OCI-LY7 (cell line): ENCODE results near the gene C19orf67. TPM values are rescaled to one million over a fixed set of nuclear protein-coding genes. Genes with fewer than 3 reads are reported as not detected.
A peak's percentile ranks its signal among the peaks of the same experiment; 100 is the strongest.

Experiments used
- BruUV-seq: library from RNA; stranded (reverse); fragments of 400-500 nt; replicated peaks from 2 replicates; lab custom pipeline; 2021; lab: Mats Ljungman, UMichigan
- CTCF ChIA-PET: fragments of 300-600 bp; sonication (Branson Sonifier 250); formaldehyde crosslinking; loops from one replicate; lab custom pipeline; 2022; ENCODE audit warnings: antibody characterized with exemption; ENCODE audit not compliant: unreplicated experiment; lab: Charles Lee
- POLR2A ChIA-PET: fragments of 300-600 bp; sonication (Branson Sonifier 250); formaldehyde crosslinking; loops from one replicate; lab custom pipeline; 2022; ENCODE audit warnings: antibody characterized with exemption; lab: Charles Lee
- DNase-seq: peaks from one replicate; pipeline ENCODE4 v3.0.0-alpha.2; 2015; ENCODE audit warnings: low spot score
- H2AFZ ChIP-seq: fragments of 200-600 bp; sonication (generic), shearing (Covaris generic); 2 replicates; pipeline ENCODE4 v1.6.1; 2014; ENCODE audit warnings: mild to moderate bottlenecking, antibody characterized with exemption, low read length, moderate library complexity
- H3K27ac ChIP-seq: fragments of 200-600 bp; sonication (generic); 2 replicates; pipeline ENCODE4 v1.5.1; 2014; ENCODE audit warnings: mixed run types, low read depth, mild to moderate bottlenecking, moderate library complexity, low read length, inconsistent platforms; ENCODE audit not compliant: poor library complexity, severe bottlenecking
- H3K36me3 ChIP-seq: fragments of 200-600 bp; sonication (generic); 2 replicates; pipeline ENCODE4 v1.6.1; 2014; ENCODE audit warnings: mild to moderate bottlenecking, antibody characterized with exemption, low read length, moderate library complexity, mixed read lengths; ENCODE audit not compliant: insufficient read depth
- H3K4me1 ChIP-seq: fragments of 200-600 bp; sonication (generic); 2 replicates; pipeline ENCODE4 v1.5.1; 2014; ENCODE audit warnings: mild to moderate bottlenecking, low read length; ENCODE audit not compliant: insufficient read depth, poor library complexity, severe bottlenecking
- H3K4me2 ChIP-seq: fragments of 200-600 bp; sonication (generic); 2 replicates; pipeline ENCODE4 v1.6.1; 2014; ENCODE audit warnings: mild to moderate bottlenecking, low read length
- H3K4me3 ChIP-seq: fragments of 200-600 bp; sonication (generic); 2 replicates; pipeline ENCODE4 v1.5.1; 2014; ENCODE audit warnings: mild to moderate bottlenecking, low read depth, low read length; ENCODE audit not compliant: poor library complexity, severe bottlenecking
- H3K79me2 ChIP-seq: fragments of 200-600 bp; sonication (generic); 2 replicates; pipeline ENCODE4 v1.6.1; 2016; ENCODE audit warnings: low read depth, mild to moderate bottlenecking, low read length, moderate library complexity, mixed read lengths; ENCODE audit not compliant: insufficient read depth
- H3K9me2 ChIP-seq: fragments of 200-600 bp; sonication (generic); 2 replicates; pipeline ENCODE4 v1.6.1; 2016; ENCODE audit warnings: mild to moderate bottlenecking, low read length, mixed read lengths; ENCODE audit not compliant: insufficient read depth
- H3K9me3 ChIP-seq: fragments of 200-600 bp; sonication (generic); 2 replicates; pipeline ENCODE4 v1.6.1; 2014; ENCODE audit warnings: mild to moderate bottlenecking, mixed run types, low read length, mixed read lengths
- H4K20me1 ChIP-seq: fragments of 200-600 bp; sonication (generic); 2 replicates; pipeline ENCODE4 v1.6.1; 2014; ENCODE audit warnings: mild to moderate bottlenecking, antibody characterized with exemption, low read length, moderate library complexity, mixed read lengths; ENCODE audit not compliant: insufficient read depth
- CTCF ChIP-seq: fragments of 200-600 bp; sonication (generic); conservative IDR thresholded peaks from 2 replicates; pipeline ENCODE4 v1.5.1; 2014; ENCODE audit warnings: mild to moderate bottlenecking, antibody characterized with exemption, low read length, moderate library complexity, mixed read lengths
- EZH2phosphoT487 ChIP-seq: fragments of 200-600 bp; sonication (generic); IDR thresholded peaks from 2 replicates; pipeline ENCODE4 v1.6.1; 2018; ENCODE audit warnings: low read depth, borderline replicate concordance, mild to moderate bottlenecking, mixed run types, antibody characterized with exemption, low read length, moderate library complexity, mixed read lengths
- intact Hi-C: fragments of 100-400 bp; cut with micrococcal nuclease; formaldehyde crosslinking; loops from one replicate; pipeline ENCODE4 v1.10.0; 2022; ENCODE audit not compliant: unreplicated experiment
- total RNA-seq, 2 experiments: library from RNA; depleted of rRNA in 1 of 2; stranded (reverse); fragments of >200 nt in 1 of 2; shearing (Covaris generic) in 1 of 2; gene quantifications; 2 replicates each; pipeline ENCODE4 v1.2.3, GENCODE V29; 2014 to 2022

The C19orf67 gene
- total RNA-seq, 2 experiments from 2014 or later: 1.4 to 2.6 TPM

GRCh38 chr19:14127929-14128509 lies 42.4 kb upstream of the C19orf67 start:
- DNase-seq: peak; percentile 67
- POLR2A ChIA-PET: no interaction called here
- CTCF ChIA-PET: interaction anchor here (0.6 kb wide), 1 partner anchor 71 kb away, joined by 3 read pairs; no protein-coding TSS in a partner anchor

GRCh38 chr19:14127176-14127575 lies 41.6 kb upstream of the C19orf67 start:
- CTCF ChIA-PET: no interaction called here
- Histone ChIP-seq H3K79me2 (peaks cover 20% of the 10 kb centered on the region), H3K27ac (no peak overlapping the region), H4K20me1 (no peaks in the 10 kb centered on the region; the same call in 1 of the 2 replicates), H3K4me1 (peaks cover 35% of the 10 kb centered on the region), H3K9me3 (no peaks in the 10 kb centered on the region), H3K9me2 (no peaks in the 10 kb centered on the region), H3K4me3 (no peak overlapping the region), H3K36me3 (peaks cover 84% of the 10 kb centered on the region), H3K4me2 (no peak overlapping the region), H2AFZ (no peak overlapping the region)
- BruUV-seq: no TSS peak
- POLR2A ChIA-PET: no interaction called here
- no peak for TF ChIP-seq EZH2phosphoT487
- DNase-seq: no peak
- intact Hi-C loops: no loop called here

More at GRCh38 chr19:14127929-14128509, 42.4 kb upstream of the C19orf67 start:
- Histone ChIP-seq H3K27ac (peak overlapping the region; percentile 73), H2AFZ (no peak overlapping the region), H3K4me1 (peaks cover 35% of the 10 kb centered on the region), H3K9me3 (no peaks in the 10 kb centered on the region), H3K36me3 (peaks cover 83% of the 10 kb centered on the region), H3K4me3 (peak overlapping the region; percentile 15), H3K9me2 (no peaks in the 10 kb centered on the region), H3K4me2 (peak overlapping the region; percentile 49), H4K20me1 (no peaks in the 10 kb centered on the region; the same call in 1 of the 2 replicates), H3K79me2 (peaks cover 27% of the 10 kb centered on the region)
- TF ChIP-seq CTCF (no peak), EZH2phosphoT487 (no peak)
- intact Hi-C loops: no loop called here
- BruUV-seq: no TSS peak

GRCh38 chr19:14122924-14123323 lies 37.3 kb upstream of the C19orf67 start:
- Histone ChIP-seq H3K9me2 (no peaks in the 10 kb centered on the region), H4K20me1 (no peaks in the 10 kb centered on the region), H3K9me3 (no peaks in the 10 kb centered on the region), H3K4me3 (no peak overlapping the region), H3K4me1 (peaks cover 15% of the 10 kb centered on the region), H3K36me3 (peaks cover 66% of the 10 kb centered on the region), H2AFZ (no peak overlapping the region), H3K4me2 (no peak overlapping the region), H3K27ac (no peak overlapping the region), H3K79me2 (no peaks in the 10 kb centered on the region)
- DNase-seq: no peak
- no TSS peak for BruUV-seq
- no peak for TF ChIP-seq EZH2phosphoT487
- ChIA-PET POLR2A (interaction anchor here (0.6 kb wide), 1 partner anchor 9 kb away, joined by 3 read pairs; no protein-coding TSS in a partner anchor), CTCF (no interaction called here)
- intact Hi-C loops: no loop called here
